ENCODE measurements around the gene PPP1R13L. TPM values are rescaled to one million over a fixed set of nuclear protein-coding genes. Genes with fewer than 3 reads are reported as not detected.
"Not testable (repeated sequence)": the region's sequence is repeated elsewhere in the genome, so short reads cannot be mapped to it uniquely, and the experiment has no call there.

PPP1R13L gene
- total RNA-seq, 1 donor from 2014 or later = 17.6 TPM

- not testable (repeated sequence) for DNase-seq (ENCODE audit: low spot score)
These were observed 26.1 kb upstream of the PPP1R13L start for GRCh38 chr19:45431008-45431407.

DNA sequence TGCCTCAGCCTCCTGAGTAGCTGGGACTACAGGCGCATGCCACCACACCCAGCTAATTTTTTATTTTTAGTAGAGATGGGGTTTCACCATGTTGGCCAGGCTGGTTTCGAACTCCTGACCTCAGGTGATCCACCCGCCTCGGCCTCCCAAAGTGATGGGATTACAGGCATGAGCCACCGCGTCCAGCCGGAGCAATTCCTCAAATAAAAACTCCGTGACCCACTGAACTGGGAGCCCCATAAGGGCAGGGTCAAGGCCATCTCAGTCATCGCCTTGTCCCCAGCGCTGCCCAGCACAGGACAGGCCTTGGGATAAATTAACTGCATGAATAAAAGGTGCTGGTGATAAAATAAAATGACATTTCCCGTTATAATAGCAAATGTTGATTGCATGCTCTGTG, 25.0 kb upstream of the PPP1R13L start:
- not testable (repeated sequence) for DNase-seq (ENCODE audit: low spot score)

- DNase-seq (ENCODE audit: low spot score) = no peak
These were observed 23.7 kb upstream of the PPP1R13L start for GRCh38 chr19:45428384-45429231.

DNA sequence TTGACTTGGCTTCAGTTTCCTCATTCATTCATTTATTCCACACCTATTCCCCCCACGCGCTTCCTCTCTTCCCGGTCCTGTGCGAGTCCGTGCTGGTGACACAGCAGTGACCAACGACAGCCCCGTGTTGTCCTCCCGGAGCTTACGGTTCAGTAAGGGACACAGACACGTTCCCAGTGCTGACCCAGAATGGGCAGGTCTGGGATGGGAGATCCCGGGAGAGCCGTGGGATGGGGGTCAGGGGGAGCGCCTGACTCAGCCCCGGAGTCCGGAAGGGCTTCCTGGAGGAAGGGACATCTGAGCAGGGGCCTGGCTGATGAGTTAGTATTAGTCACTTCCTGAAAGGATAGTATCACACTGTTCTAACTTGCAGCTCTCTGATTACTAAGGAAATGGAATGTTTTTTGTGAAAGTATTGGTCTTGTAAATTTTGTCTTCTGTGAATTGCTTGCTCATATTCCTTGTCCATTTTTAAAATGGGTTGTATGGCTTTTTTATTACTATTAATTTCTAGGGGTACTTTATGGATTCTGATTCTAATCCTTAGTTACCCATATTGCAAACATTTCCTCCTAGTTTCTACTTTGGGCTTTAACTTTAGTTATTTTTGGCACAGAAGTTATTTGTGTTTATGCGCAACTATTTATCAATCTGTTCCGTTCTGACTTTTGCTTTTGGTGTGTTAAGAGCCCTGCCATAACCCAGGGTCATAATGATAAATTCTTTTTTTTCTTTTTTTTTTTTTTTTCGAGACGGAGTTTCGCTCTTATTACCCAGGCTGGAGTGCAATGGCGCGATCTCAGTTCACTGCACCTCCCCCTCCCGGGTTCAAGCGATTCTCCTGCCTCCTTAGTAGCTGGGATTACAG, 19.6 kb upstream of the PPP1R13L start:
- DNase-seq (ENCODE audit: low spot score) = no peak

DNA sequence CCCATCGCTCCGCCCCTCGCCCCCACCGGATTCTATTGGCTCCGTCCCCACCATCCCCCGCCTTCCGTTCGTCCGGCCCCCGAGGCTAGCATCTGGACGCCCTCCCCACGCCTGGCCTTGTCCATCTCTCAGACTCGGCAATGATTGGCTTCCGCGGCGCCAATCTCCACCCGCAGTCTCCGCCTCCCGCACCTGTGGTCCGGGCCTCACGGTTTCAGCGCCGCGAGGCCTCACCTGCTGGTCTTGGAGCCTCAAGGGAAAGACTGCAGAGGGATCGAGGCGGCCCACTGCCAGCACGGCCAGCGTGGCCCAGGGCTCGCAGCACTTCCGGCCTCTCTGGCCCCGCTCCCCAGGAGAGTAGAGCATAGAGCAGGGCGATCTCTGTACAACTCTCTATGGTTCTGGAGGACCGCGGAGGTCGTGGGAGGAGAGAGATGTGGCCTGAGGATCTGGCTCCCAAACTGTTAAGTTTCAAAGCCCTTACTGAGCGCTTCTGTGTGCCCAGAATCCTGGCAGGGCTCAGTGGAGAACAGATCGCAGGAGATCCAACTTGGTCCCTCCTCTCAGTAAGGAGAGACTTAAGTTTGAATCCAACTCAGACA, 18.8 kb upstream of the PPP1R13L start, which contains the start of gene ERCC1:
ERCC1 (minus strand) TSS at position 329 of the 602 bp plus-strand sequence. CDS start 543 bp downstream, outside the sequence.
- DNase-seq (ENCODE audit: low spot score) = peak; percentile 98

GRCh38 chr19:45423033-45423588, 18.2 kb upstream of the PPP1R13L start:
- DNase-seq (ENCODE audit: low spot score) = no peak

GRCh38 chr19:45421947-45422498, 17.2 kb upstream of the PPP1R13L start:
- no peak for DNase-seq (ENCODE audit: low spot score)

- DNase-seq (ENCODE audit: low spot score) = no peak
These were observed 16.0 kb upstream of the PPP1R13L start for GRCh38 chr19:45420871-45421270.

DNA sequence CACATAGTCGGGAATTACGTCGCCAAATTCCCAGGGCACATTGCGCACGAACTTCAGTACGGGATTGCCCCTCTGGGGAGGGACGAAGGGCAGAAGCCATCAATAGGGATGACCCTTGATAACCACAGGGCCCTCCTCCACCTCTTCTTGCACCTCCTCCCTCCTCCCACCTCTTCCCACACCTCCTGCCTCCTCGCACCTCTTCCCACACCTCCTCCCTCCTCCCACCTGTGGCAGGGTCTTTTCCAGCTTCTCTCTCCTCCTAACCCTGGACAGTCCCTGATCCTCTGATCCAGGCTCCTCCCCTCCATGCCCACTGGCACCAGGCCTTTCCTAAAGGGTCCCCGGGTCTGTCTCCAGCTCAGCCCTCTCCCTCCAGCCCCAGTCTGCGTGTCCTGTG, 15.5 kb upstream of the PPP1R13L start:
- no peak for DNase-seq (ENCODE audit: low spot score)

GRCh38 chr19:45419895-45420294, 15.0 kb upstream of the PPP1R13L start:
- no peak for DNase-seq (ENCODE audit: low spot score)

GRCh38 chr19:45419396-45419795, 14.5 kb upstream of the PPP1R13L start:
- no peak for DNase-seq (ENCODE audit: low spot score)

DNA sequence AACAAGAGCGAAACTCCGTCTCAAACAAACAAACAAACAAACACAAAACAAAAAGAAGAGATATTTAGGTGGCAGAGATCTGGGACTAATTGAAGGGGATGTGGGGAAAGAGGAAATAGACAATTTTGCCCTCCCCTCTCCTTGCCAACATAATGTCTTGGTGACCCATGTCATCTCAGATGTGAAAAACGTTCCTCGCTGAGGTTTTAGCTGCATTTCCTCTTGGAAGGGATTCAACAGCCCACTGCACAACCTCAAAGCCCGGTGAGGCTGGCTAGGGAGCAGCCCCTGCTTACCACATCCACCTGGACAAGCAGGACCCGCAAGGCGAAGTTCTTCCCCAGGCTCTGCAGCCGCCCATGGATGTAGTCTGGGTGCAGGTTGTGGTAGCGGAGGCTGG, 13.9 kb upstream of the PPP1R13L start:
- DNase-seq (ENCODE audit: low spot score) = no peak

- no peak for DNase-seq (ENCODE audit: low spot score)
These were observed 12.3 kb upstream of the PPP1R13L start for GRCh38 chr19:45417151-45417550.

GRCh38 chr19:45414468-45414867, 9.6 kb upstream of the PPP1R13L start:
- DNase-seq (ENCODE audit: low spot score) = no peak

DNA sequence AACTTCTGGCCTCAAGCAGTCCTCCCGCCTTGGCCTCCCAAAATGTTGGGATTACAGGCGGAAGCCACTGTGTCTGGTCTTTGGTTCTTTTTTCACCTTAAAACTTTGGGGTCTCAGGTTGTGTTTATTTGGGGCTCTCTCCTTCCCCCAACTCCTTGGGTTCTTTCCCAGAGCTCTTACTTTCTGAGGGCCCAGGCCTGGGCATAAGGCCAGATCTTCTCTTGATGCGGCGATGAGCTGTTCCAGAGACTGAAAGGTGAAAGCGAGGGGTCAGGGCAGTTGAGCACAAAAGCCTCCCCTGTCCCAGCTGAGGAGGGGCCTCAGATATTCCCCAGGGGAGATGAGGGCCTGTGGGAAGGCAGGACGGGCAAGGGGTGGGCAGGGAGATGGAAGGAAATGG, 8.6 kb upstream of the PPP1R13L start:
- DNase-seq (ENCODE audit: low spot score) = no peak

DNA sequence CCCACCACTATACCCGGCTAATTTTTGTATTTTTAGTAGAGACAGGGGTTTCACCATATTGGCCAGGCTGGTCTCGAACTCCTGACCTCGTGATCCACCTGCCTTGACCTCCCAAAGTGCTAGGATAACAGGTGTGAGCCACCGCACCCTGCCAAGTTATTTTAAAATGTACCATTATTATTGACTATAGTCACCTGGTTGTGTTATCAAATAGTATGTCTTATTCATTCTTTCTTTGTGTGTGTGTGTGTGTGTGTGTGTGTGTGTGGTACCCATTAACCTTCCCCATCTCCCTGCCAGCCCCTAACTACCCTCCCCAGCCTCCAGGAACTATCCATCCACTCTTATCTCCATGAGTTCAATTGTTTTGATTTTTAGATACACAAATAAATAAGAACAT, 5.5 kb upstream of the PPP1R13L start:
- not testable (repeated sequence) for DNase-seq (ENCODE audit: low spot score)

- no peak for DNase-seq (ENCODE audit: low spot score)
These were observed 4.7 kb upstream of the PPP1R13L start for GRCh38 chr19:45409557-45409920.

DNA sequence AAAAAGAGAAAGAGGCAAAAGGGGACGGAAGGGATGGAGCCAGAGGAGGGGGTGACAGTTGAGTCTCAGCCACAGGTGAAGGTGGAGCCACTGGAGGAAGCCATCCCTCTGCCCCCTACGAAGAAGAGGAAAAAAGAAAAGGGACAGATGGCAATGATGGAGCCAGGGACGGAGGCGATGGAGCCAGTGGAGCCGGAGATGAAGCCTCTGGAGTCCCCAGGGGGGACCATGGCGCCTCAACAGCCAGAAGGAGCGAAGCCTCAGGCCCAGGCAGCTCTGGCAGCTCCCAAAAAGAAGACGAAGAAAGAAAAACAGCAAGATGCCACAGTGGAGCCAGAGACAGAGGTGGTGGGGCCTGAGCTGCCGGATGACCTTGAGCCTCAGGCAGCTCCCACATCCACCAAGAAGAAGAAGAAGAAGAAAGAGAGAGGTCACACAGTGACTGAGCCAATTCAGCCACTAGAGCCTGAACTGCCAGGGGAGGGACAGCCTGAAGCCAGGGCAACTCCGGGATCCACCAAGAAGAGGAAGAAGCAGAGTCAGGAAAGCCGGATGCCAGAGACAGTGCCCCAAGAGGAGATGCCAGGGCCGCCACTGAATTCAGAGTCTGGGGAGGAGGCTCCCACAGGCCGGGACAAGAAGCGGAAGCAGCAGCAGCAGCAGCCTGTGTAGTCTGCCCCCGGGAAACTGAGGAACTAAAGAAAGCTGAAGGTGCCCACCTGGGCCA, 4.1 kb upstream of the PPP1R13L start:
- no peak for DNase-seq (ENCODE audit: low spot score)

DNA sequence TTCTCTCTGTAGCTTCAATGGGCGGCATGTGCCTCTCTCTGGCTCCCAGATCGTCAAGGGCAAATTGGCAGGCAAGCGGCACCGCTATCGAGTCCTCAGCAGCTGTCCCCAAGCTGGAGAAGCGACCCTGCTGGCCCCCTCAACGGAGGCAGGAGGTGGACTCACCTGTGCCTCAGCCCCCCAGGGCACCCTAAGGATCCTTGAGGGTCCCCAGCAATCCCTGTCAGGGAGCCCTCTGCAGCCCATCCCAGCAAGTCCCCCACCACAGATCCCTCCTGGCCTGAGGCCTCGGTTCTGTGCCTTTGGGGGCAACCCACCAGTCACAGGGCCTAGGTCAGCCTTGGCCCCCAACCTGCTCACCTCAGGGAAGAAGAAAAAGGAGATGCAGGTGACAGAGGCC, 3.3 kb upstream of the PPP1R13L start:
- no peak for DNase-seq (ENCODE audit: low spot score)

GRCh38 chr19:45407585-45407984, 2.7 kb upstream of the PPP1R13L start:
- DNase-seq (ENCODE audit: low spot score) = not testable (repeated sequence)

GRCh38 chr19:45407091-45407375, 2.2 kb upstream of the PPP1R13L start:
- no peak for DNase-seq (ENCODE audit: low spot score)

Data from mesenteric fat pad (tissue), 1 donor.